ENCODE measurements around the gene RHBDD2.
"Not testable (repeated sequence)": the region's sequence is repeated elsewhere in the genome, so short reads cannot be mapped to it uniquely, and the experiment has no call there.

The RHBDD2 gene

DNA sequence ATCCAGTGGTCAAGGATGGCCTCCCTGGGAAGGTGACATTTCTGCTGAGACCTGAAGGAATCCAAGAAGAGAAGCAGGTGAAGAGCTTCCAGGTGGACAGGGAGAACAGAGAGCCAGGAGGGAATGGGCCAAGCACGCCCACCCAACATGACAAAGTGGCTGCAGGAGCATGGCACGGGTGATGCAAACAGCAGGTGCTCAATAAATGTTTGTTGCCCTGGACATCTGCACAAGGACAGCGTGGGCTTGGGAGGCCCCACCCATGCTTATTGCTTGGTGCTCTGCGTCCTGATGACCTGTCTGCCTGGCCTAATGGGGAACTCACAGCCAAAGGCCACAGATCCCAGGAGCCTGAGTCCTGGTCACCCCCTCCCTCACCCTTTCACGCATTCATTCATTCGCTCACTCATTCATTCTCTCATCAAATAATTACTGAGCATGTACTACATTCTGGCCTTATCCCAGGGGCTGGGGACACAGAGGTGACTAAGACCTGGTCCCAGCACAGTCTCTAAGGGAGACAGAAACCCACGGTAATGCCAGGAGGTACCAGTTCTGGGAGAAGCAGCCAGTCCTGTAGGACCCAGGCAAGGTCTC lies 13.1 kb downstream of the RHBDD2 start:
- in situ Hi-C loops (cut with HindIII; ENCODE audit: low sequenced_read_pairs), result no loop called here
- DNase-seq (ENCODE audit: low read depth, low spot score), result no peak
- no peak overlapping the region for H3K4me3 ChIP-seq (ENCODE audit: low read depth, low read length)

GRCh38 chr7:75892634-75893272 lies 13.9 kb downstream of the RHBDD2 start:
- no peak for TF ChIP-seq CTCF (IDR thresholded peaks at IDR 0.05; ENCODE audit: low read depth, low read length)
- in situ Hi-C loops (cut with HindIII; ENCODE audit: low sequenced_read_pairs), result no loop called here
- no peak overlapping the region for H3K4me3 ChIP-seq (ENCODE audit: low read depth, low read length)
- DNase-seq (ENCODE audit: low read depth, low spot score), result no peak

More for the DNA sequence above, 13.1 kb downstream of the RHBDD2 start:
- no peak for TF ChIP-seq CTCF (IDR thresholded peaks at IDR 0.05; ENCODE audit: low read depth, low read length)

DNA sequence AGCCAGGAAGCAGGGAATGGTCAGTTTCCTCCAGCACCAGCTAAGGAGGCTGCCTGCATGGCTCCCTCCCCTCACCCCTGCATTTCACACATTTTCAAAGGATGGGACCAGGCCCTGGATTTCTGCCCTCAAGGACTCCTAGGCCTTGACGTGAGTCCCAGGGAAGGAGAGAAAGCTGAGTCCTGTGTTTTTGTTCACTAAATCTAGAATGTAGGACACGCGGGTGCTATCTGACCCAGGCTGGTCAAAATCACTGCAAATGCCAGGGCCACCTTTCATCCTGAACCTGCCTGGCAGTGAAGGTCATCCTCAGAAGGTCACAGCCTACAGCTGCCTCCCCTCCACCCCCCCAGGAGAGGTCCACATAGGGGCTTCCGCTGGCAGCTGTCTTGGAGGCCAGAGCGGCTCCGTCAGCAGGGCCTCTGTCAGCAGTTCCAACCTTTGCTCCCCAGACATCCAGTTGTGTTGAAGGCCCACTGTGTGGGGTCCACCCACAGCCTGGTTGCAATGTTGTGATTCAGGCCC lies 18.0 kb downstream of the RHBDD2 start:
- in situ Hi-C loops (cut with HindIII; ENCODE audit: low sequenced_read_pairs), result no loop called here
- no peak for TF ChIP-seq CTCF (IDR thresholded peaks at IDR 0.05; ENCODE audit: low read depth, low read length)
- no peak overlapping the region for H3K4me3 ChIP-seq (ENCODE audit: low read depth, low read length)
- no peak for DNase-seq (ENCODE audit: low read depth, low spot score)

- TF ChIP-seq CTCF (IDR thresholded peaks at IDR 0.05; ENCODE audit: low read depth, low read length), result no peak
- no peak for DNase-seq (ENCODE audit: low read depth, low spot score)
- in situ Hi-C loops (cut with HindIII; ENCODE audit: low sequenced_read_pairs), result no loop called here
- no peak overlapping the region for H3K4me3 ChIP-seq (ENCODE audit: low read depth, low read length)
These were observed 21.9 kb downstream of the RHBDD2 start for GRCh38 chr7:75900617-75901315.

DNA sequence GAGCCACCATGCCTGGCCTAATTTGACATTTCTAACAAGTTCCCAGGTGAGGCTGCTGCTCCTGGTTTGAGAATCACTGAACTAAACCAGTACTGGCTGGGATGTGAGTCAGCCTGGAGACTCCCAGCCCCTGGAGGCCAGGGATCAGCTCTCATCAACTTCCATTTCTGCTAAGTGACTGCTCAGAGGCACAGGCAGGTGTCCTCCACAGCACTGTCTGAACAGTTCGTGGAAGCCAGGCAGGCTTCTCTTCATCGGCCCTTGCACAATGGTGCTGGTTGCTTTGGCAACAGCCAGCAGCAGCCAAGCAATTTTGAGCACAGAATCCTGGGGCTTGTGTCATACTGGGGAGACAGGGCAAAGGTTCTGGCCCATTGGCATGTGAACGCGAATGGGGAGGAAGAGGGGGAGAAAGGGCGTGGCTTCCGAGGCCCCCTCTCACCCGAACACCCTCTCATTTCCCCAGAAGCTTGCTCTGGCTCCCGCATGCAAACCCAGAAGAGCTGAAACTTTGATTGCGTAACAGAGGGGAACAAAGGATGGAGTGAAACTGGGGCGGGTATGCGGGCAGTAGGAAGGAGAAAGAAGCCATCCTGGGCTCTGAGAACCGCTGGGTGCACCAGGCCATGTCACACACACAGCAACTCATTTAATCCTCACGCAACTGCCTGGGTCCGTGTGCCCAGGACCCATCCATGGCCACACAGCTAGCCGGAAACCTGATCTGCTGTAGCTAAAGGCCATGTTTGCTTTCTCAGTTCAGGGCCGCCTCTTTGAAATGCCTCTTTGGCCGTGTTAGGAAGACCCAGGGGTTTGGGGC lies 27.2 kb downstream of the RHBDD2 start:
- TF ChIP-seq CTCF (IDR thresholded peaks at IDR 0.05; ENCODE audit: low read depth, low read length), result no peak
- in situ Hi-C loops (cut with HindIII; ENCODE audit: low sequenced_read_pairs), result no loop called here
- peak; percentile 45 for DNase-seq (ENCODE audit: low read depth, low spot score)
- H3K4me3 ChIP-seq (ENCODE audit: low read depth, low read length), result no peak overlapping the region

DNA sequence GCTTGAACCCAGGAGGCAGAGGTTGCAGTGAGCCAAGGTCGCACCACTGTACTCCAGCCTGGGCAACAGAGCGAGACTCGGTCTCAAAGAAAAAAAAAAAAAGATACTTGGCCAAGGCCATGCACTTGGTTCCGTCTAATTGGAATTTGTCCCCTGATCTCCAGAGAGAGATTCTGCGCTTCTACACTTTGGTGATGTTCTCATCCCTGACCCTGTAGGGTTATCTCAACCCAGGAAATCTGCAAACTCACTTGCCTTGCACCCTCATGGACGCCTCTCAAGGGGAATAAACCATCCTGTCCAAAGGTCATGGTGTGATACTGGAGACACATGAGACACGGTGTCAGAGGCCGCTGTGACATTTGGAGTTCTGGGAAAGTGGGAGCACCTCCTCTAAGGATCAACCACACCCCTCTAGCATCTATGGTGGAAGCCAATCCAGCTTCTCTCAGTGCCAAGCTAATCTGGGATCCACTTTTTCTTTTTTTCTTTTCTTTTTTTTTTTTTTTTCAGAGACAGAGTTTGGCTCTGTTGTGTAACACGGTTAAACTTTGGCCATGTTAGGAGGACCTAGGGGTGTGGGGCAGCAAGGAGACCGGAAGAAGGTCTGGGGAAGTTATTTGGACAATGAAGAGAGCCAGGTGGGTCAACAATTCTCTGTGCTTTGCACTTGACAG lies 28.3 kb downstream of the RHBDD2 start:
- no peak for DNase-seq (ENCODE audit: low read depth, low spot score)

DNA sequence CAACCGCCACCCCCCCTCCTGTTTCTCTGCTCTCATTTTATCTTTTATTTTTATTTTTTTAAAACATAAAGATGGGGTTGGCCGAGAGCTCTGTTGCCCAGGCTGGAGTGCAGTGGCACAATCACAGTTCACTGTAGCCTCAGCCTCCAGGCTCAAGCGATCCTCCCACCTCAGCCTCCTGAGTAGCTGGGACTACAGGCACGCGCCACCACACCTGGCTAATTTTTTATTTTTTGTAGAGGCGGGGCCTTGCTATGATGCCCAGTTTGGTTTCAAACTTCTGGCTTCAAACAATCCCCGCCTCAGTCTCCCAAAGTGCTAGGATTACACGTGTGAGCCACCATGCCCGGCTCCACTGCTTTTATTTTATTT lies 28.8 kb downstream of the RHBDD2 start:
- DNase-seq (ENCODE audit: low read depth, low spot score); H3K4me3 ChIP-seq (ENCODE audit: low read depth, low read length); in situ Hi-C loops (cut with HindIII; ENCODE audit: low sequenced_read_pairs): not testable (repeated sequence)

More for the DNA sequence above, 28.3 kb downstream of the RHBDD2 start:
- H3K4me3 ChIP-seq (ENCODE audit: low read depth, low read length), result no peak overlapping the region
- TF ChIP-seq CTCF (IDR thresholded peaks at IDR 0.05; ENCODE audit: low read depth, low read length), result no peak
- in situ Hi-C loops (cut with HindIII; ENCODE audit: low sequenced_read_pairs), result no loop called here

Measured in astrocyte of the spinal cord (primary cell).